Subcutaneous abdominal adipose tissue (tissue), 5 donors: ENCODE measurements around the gene HIF3A.

Source experiments
- H3K27ac ChIP-seq: one replicate; pipeline ENCODE4 v1.7.0; 2013; ENCODE audit warnings: low read depth, mild to moderate bottlenecking, inconsistent platforms, low read length, moderate library complexity
- H3K27me3 ChIP-seq, 5 donors: one replicate each; pipeline ENCODE4 v1.7.0; 2013; ENCODE audit warnings: low read length in 5 of 5, inconsistent platforms in 1 of 5; ENCODE audit not compliant: control insufficient read depth in 5 of 5, insufficient read depth in 4 of 5
- H3K36me3 ChIP-seq, 5 donors: one replicate each; pipeline ENCODE4 v1.7.0; 2013; ENCODE audit warnings: low read length in 5 of 5; ENCODE audit not compliant: control insufficient read depth in 5 of 5, insufficient read depth in 5 of 5
- H3K4me1 ChIP-seq, 5 donors: one replicate each; pipeline ENCODE4 v1.7.0; 2013; ENCODE audit warnings: low read length in 5 of 5, mild to moderate bottlenecking in 3 of 5, moderate library complexity in 1 of 5; ENCODE audit not compliant: control insufficient read depth in 5 of 5, insufficient read depth in 5 of 5
- H3K4me3 ChIP-seq, 5 donors: one replicate each; pipeline ENCODE4 v1.7.0; 2013; ENCODE audit warnings: low read length in 5 of 5, low read depth in 1 of 5
- H3K9ac ChIP-seq, 5 donors: one replicate each; pipeline ENCODE4 v1.7.0; 2013; ENCODE audit warnings: low read length in 5 of 5, mild to moderate bottlenecking in 4 of 5, moderate library complexity in 3 of 5
- H3K9me3 ChIP-seq, 5 donors: one replicate each; pipeline ENCODE4 v1.7.0; 2013; ENCODE audit warnings: low read length in 5 of 5; ENCODE audit not compliant: control insufficient read depth in 5 of 5
- donor health status: healthy.
- donor health status: healthy.
- donor health status: healthy.
- donor health status: healthy.
- donor health status: healthy.

The HIF3A gene

GRCh38 chr19:46386151-46386550, 89.3 kb downstream of the HIF3A start:
- Histone ChIP-seq H3K36me3 (peaks cover 8 to 92% (median 78%) of the 10 kb centered on the region in 5 donors), H3K27ac (no peak overlapping the region), H3K9ac (no peak overlapping the region)

GRCh38 chr19:46386996-46387712, 90.3 kb downstream of the HIF3A start:
- H3K9me3 ChIP-seq: no peaks in the 10 kb centered on the region
- no peaks in the 10 kb centered on the region for H3K27me3 ChIP-seq
- no peak overlapping the region for H3K27ac ChIP-seq
- H3K4me1 ChIP-seq: peaks cover 0 to 7% (median 0%) of the 10 kb centered on the region in 5 donors
- H3K9ac ChIP-seq: no peak overlapping the region
- H3K36me3 ChIP-seq: peaks cover 8 to 89% (median 79%) of the 10 kb centered on the region in 5 donors
- no peak overlapping the region for H3K4me3 ChIP-seq

More at GRCh38 chr19:46386151-46386550, 89.3 kb downstream of the HIF3A start:
- Histone ChIP-seq H3K4me3 (no peak overlapping the region), H3K27me3 (no peaks in the 10 kb centered on the region), H3K4me1 (peaks cover 0 to 5% (median 0%) of the 10 kb centered on the region in 5 donors), H3K9me3 (no peaks in the 10 kb centered on the region)

- H3K36me3 ChIP-seq: peaks cover 3 to 83% (median 74%) of the 10 kb centered on the region in 5 donors
Measured at GRCh38 chr19:46387713-46388130, 90.9 kb downstream of the HIF3A start.

GRCh38 chr19:46388311-46389095, 91.7 kb downstream of the HIF3A start:
- peaks cover 0 to 76% (median 67%) of the 10 kb centered on the region in 5 donors for H3K36me3 ChIP-seq
- no peak overlapping the region for H3K27ac ChIP-seq
- no peak overlapping the region for H3K4me3 ChIP-seq
- H3K9me3 ChIP-seq: no peaks in the 10 kb centered on the region
- no peaks in the 10 kb centered on the region for H3K27me3 ChIP-seq
- peaks cover 0 to 8% (median 0%) of the 10 kb centered on the region in 5 donors for H3K4me1 ChIP-seq
- H3K9ac ChIP-seq: no peak overlapping the region

More at GRCh38 chr19:46387713-46388130, 90.9 kb downstream of the HIF3A start:
- H3K9ac ChIP-seq: no peak overlapping the region
- no peak overlapping the region for H3K27ac ChIP-seq
- no peaks in the 10 kb centered on the region for H3K9me3 ChIP-seq
- peaks cover 0 to 8% (median 0%) of the 10 kb centered on the region in 5 donors for H3K4me1 ChIP-seq
- no peak overlapping the region for H3K4me3 ChIP-seq
- H3K27me3 ChIP-seq: no peaks in the 10 kb centered on the region

GRCh38 chr19:46390121-46390858, 93.4 kb downstream of the HIF3A start:
- Histone ChIP-seq H3K4me1 (peaks cover 0 to 8% (median 0%) of the 10 kb centered on the region in 5 donors), H3K27me3 (no peaks in the 10 kb centered on the region), H3K27ac (no peak overlapping the region), H3K4me3 (no peak overlapping the region), H3K9ac (no peak overlapping the region), H3K9me3 (no peaks in the 10 kb centered on the region), H3K36me3 (peaks cover 0 to 59% (median 51%) of the 10 kb centered on the region in 5 donors)

- H3K4me3 ChIP-seq: no peak overlapping the region
- H3K4me1 ChIP-seq: peaks cover 0 to 8% (median 0%) of the 10 kb centered on the region in 5 donors
- H3K27me3 ChIP-seq: no peaks in the 10 kb centered on the region
- H3K36me3 ChIP-seq: peaks cover 0 to 58% (median 51%) of the 10 kb centered on the region in 5 donors
- H3K27ac ChIP-seq: no peak overlapping the region
- H3K9me3 ChIP-seq: no peaks in the 10 kb centered on the region
- no peak overlapping the region for H3K9ac ChIP-seq
Measured at GRCh38 chr19:46390866-46391265, 94.0 kb downstream of the HIF3A start.

DNA sequence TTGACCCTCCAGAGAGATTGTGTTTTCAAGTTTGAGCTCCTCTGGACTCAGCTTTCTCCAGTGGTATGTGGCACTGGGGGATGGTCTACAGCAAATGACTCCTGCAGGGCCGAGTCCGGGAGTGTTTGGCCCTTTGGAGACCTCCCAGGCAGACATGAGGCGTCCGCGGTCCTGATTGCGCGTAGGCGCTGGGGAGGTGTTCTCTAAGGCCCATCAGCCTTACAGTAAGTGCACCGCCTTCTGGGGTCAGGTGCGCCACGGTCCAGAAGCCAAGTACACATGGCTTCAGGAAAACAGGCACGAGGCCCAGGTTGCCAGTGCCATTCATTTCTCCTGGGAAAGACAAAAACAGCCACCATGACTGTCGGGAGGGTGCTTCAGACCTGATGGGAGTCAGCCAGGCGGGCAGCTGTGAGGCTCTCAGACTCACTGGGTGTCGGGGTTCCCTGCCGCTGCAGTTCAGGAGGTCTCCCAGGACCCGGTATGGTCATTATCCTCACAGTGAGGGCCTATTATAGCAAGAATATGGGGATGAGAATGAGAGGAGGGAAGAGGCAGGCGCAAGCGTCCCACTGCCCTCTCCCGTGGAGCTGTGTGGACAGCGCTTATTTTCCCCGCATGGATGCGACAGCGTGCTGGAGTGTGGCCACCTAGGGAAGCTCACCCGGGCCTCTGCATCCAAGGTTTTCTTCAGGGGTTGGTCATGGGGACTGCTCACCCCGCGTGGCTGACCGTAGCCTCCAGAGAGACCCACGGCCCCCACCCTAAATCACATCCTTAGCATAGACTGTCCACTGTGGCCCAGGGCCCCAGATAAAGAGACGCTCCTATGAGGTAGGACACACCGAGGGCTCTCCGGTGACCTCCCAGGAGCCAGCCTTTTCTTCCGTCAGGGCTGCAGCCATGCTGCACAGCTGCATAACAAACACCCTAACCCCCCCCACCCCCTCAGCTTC, 94.7 kb downstream of the HIF3A start:
- Histone ChIP-seq H3K9ac (no peak overlapping the region), H3K27me3 (no peaks in the 10 kb centered on the region), H3K4me3 (no peak overlapping the region), H3K4me1 (peaks cover 0 to 8% (median 0%) of the 10 kb centered on the region in 5 donors), H3K27ac (no peak overlapping the region), H3K36me3 (peaks cover 0 to 51% (median 46%) of the 10 kb centered on the region in 5 donors), H3K9me3 (no peaks in the 10 kb centered on the region)

DNA sequence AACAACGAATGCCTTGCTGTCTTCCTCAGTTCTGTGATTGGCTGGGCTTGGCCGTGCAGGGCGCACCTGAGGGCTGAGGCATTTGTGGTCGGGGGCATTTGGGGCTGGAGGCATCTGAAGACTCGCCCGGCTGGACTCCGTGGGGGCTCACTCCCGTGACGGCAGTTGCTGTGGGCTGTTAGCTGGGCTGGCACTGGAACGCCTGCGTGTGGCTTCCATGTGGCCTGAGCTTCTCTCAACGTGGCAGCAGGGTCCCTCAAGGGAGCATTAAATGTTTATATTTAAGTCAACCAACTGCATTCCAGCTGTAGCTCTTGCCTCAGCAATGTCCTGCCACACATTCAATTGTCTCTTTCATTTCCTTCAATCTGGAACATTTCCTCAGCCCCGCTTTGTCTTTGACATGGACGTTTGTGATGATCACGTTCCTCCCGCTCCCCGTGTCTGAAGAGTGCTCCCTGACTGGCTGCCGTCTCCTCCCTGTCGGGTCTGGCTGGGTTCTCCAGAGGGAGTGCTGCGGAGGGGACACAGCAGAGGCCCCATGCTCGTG, 95.5 kb downstream of the HIF3A start:
- Histone ChIP-seq H3K9me3 (no peaks in the 10 kb centered on the region), H3K36me3 (peaks cover 0 to 44% (median 39%) of the 10 kb centered on the region in 5 donors), H3K27me3 (no peaks in the 10 kb centered on the region), H3K4me3 (no peak overlapping the region), H3K27ac (no peak overlapping the region), H3K9ac (no peak overlapping the region), H3K4me1 (peaks cover 0 to 8% (median 0%) of the 10 kb centered on the region in 5 donors)

GRCh38 chr19:46392837-46393236, 96.0 kb downstream of the HIF3A start:
- H3K27me3 ChIP-seq: no peaks in the 10 kb centered on the region
- no peaks in the 10 kb centered on the region for H3K9me3 ChIP-seq
- peaks cover 0 to 8% (median 0%) of the 10 kb centered on the region in 5 donors for H3K4me1 ChIP-seq
- H3K27ac ChIP-seq: no peak overlapping the region
- H3K36me3 ChIP-seq: peaks cover 0 to 39% (median 34%) of the 10 kb centered on the region in 5 donors
- no peak overlapping the region for H3K9ac ChIP-seq
- no peak overlapping the region for H3K4me3 ChIP-seq
